Hematopoietic multipotent progenitor cell treated with erythropoietin and hydrocortisone succinate and interleukin-3 and kit ligand, for 6 days (in vitro differentiated cells): ENCODE data around the gene SYNC.
"Not testable (repeated sequence)": the region's sequence is repeated elsewhere in the genome, so short reads cannot be mapped to it uniquely, and the experiment has no call there.

Experiments used
- DNase-seq: peaks from one replicate; pipeline ENCODE4 v3.0.0-alpha.2; 2015

Gene SYNC

GRCh38 chr1:32724678-32725614, 22.4 kb upstream of the SYNC start:
- peak; percentile 97 for DNase-seq

GRCh38 chr1:32719681-32720275, 17.2 kb upstream of the SYNC start:
- DNase-seq, result no peak

DNA sequence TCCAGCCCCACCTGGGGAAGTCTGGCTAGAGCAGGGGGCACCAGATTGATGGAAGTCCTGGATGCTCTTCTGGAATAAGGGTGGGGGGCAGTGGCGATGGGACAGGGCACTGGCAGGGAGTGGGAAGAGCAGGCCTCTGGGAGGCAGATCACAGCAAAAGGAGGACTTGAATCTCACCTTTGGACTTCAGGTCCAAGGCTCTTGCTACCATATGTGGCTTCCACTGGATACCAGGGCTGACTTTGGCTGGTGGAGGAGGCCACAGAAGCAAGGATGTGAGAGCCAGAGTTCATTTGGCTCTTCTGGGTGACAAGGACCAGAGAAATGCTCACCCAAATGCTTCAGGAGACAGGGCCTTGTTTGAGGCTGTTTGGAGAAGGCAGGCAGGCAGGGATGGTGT, 16.0 kb upstream of the SYNC start:
- DNase-seq, result no peak

GRCh38 chr1:32718036-32718435, 15.5 kb upstream of the SYNC start:
- no peak for DNase-seq

DNA sequence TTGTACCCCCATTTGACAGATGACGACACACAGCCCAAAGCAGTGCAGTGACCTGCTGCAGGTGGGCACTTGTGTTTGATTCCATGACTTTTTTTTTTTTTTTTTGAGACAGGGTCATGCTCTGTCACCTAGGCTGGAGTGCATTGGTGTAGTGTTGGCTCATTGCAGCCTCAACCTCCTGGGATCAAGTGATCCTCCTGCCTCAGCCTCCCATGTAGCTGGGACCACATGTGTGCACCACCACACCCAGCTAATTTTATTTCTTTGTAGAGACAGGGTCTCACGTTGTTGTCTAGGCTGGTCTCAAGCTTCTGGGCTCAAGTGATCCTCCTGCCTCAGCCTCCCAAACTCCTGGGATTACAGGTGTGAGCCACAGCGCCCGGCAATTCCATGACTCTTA, 14.9 kb upstream of the SYNC start:
- DNase-seq, result no peak

DNA sequence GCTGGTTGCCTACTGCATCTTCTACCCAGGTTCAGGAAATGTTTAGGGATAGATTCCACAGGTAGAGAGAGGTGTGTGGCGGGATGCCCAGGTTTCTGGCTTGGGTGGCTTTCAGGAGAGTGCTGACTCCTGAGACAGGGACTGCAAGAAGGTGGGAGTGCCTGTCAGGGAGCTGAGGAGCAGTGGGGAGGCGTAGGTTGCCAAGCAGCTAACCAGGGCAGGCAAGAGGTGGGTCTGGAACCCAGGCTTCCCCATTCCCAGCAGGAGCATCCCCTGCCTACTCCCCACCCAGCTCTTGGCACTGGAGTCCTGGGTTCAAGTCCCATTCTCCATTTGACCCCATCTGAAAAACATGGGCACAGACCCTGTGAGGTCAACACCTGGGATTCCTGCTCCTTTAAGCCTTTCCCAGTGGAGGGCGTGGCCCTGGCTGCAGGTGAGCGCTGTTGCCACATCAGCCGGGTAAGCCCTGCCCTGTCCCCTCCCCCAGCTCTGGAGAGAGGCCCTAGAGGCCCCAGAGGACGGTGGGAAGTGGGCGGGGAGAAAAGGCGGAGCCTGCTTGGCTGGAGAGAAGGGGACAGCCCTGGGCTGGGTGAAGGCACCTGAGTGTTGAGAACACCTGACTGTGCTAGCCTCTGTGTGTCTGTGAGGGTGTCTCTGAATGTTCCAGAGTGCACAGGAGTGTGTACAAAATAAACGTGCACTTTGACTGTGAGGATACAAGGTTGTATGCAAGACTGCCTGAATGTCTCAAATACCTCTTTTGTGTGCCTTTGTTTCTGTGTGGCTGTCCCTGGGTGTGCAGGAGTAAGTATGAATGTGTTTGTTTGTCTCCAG, 14.0 kb upstream of the SYNC start:
- DNase-seq, result peak; percentile 86

DNA sequence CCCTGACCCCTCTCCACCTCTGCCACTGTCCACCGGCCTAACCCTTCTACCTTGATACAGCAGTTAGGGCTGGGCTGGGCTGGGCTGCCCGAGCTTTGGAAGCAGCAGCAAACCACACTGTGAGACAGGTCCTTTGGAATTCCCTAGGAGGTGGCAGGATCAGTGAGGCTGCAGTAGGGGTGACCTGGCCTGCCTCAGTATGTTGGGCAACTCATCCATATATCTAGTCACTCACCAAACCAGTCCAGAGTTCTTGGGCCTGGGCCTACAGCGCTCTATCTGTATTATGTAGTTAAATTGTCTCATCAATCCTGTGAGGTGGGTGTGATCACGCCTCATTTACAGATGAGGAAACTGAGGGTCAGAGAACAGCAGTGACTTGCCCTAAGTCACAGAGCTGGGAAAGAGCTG, 13.3 kb upstream of the SYNC start:
- no peak for DNase-seq

DNA sequence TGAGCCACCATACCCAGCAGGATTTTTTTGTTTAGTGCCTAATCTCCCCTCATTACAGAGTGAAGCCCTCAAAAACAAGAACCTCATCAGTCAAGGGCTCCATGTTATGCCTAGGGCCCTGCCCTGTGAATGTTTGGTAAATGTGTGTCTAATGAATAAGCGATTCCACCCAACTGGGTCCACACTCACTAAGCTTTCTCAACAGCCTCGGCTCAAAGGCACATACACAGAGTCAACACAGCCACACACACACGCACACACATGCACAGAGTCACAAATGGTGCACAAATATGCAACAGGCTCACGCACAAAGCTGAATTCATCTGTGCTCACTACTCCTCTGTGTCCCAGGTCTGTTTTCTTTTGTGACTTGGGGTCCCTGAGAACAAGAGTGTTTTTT, 11.7 kb upstream of the SYNC start:
- no peak for DNase-seq

DNA sequence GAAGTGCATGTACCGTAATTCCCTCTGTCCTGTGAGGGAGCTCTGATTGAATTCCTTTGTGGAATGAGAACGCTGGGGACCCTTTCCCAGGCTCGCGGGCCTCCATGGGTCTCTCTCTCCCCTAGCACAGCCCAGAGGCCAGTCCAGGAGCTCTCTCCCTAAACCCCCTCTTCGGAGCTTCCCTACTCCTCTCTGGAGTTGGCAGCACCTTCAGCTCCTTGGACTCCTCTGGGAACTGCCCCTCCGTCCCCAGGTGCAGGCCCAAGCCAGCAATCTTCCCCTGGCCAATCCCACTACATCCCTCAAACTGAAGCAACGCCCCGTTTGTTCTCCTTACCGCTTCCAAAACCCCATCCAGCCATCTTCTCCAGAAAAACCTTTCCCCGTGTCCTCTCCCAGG, 10.5 kb upstream of the SYNC start:
- DNase-seq, result no peak

DNA sequence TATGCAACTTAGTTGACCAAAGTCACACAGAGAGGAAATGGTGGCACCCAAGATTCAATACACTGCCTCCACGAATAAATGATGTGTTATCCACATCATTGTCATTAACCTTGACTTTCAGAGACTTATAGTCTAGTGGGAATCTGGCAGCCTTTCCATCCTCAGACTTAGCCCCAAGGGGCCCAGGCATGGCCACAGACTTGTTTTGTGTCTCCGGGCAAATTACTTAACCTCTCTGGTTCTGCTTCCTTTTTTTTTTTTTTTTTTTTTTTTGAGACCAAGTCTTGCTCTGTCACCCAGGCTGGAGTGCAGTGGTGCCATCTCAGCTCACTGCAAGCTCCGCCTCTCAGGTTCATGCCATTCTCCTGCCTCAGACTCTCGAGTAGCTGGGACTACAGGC, 8.7 kb upstream of the SYNC start:
- not testable (repeated sequence) for DNase-seq

DNA sequence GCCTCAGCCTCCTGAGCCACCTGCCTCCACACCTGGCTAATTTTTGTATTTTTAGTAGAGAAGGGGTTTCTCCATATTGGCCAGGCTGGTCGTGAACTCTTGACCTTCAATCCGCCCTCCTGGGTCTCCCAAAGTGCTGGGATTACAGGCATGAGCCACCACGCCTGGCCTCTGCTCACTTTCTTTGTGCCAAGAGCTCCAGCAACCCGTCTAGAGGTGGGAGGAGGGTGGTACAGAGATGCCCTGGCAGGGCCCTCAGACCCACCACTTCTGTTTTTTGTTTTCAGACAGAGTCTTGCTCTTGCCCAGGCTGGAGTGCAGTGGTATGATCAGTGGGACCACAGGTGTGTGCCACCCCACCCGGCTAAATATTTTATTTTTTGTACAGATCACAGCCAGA, 6.9 kb upstream of the SYNC start:
- no peak for DNase-seq

DNA sequence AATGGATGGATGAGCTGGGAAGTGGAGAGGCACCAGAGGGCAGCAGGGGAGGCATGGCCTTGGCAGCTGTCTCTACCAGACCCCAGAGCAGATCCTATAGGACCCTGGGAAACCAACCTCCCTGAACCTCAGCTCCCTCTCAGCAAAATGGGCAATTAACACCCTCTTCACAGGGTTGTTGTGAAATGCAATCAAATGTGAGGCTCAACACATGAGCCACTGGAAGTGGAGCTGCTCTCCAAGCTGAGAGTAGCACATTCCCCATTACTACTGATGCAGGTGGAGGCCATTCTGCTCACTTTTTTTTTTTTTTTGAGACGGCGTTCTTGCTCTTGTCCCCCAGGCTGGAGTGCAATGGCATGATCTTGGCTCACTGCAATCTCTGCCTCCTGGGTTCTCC, 6.5 kb upstream of the SYNC start:
- DNase-seq, result no peak

GRCh38 chr1:32706491-32706890, 3.9 kb upstream of the SYNC start:
- no peak for DNase-seq

DNA sequence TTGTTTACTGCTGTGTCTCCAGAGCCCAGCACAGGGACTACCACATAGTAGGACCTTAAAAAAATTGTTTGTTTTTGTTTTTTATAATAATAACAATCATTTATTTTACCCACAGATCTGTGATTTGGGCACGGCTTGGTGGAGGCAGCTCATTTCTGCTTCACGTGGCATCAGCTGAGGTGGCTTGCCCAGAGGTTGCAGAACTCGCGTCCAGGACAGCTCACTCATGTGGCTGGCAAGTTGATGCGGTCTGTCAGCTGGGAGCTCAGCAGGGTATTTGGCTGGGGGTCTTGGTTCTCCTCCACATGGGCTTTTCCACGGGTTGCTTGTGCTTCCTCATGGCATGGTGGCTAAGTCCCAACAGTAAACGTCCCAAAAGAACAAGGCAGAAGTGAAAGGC, 2.9 kb upstream of the SYNC start:
- DNase-seq, result no peak

DNA sequence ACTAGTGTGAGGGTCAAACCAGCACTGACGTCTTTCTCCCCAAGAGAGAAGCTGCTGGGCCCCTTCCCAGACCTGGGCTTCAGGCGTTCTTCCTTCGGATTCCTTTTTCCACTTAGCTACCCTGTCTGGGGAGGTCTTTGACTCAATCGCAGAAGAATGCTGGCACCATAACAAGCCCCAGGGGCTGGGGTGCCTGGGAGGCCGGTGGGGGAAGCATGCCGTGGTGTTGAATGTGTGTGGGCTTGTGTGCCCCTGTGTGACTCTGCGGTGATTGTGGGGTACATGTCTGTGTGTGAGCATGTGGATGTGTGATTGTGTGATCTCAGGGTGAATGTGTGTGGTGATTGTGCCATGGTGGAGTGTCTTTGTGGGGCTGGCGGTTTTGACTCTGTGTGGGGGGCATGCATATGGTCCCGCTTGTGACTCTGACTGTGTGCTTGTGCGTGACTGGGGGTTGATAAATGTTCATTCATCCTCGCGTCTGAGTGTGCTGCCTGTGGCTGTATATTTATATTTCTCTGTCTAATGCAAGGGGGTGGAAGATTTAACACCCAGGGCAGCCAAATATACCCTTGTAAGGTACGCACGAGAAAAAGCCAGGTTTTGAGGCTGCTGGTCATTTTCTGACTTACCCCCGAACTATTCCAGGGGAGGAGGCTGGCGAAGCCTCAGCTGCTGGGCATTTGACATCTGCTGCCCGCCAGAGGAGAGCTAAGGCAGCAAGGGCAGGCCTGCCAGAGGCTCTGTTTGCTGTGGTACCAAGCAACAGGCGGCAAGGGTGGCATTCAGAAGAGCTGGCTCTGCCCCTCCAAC, 1.1 kb upstream of the SYNC start:
- DNase-seq, result no peak

DNA sequence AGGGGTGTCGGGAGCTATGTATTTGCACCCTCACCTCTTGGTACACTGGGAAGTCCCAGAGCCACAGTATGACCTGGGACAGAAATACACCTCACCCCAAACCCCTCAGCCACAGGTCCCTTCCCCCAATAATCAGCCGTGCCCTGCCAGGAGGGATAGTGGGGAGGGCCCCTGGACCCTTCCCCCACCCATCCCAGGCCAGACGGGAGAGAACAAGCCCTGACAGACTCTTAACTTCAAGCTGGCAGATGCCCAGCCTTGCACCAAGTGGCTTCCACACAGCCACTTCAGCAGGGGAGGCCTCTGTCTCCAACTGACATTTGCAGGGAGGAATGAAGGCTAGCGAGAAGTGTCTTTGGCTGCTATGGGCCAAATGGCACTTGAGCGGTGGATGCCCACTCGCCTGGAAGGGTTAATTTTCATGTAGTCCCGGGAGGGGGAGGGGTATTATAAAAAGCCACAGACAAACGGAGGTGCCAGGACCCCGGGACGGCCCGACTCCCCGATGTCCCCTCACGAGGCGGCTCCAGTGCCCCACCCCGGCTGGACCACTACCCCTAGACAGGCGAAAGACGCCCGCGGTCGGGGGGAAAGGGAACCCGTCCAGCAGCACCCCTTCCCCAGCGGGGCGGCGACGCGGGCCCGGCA, 495 bp downstream of the SYNC start:
- DNase-seq, result peak; percentile 50

DNA sequence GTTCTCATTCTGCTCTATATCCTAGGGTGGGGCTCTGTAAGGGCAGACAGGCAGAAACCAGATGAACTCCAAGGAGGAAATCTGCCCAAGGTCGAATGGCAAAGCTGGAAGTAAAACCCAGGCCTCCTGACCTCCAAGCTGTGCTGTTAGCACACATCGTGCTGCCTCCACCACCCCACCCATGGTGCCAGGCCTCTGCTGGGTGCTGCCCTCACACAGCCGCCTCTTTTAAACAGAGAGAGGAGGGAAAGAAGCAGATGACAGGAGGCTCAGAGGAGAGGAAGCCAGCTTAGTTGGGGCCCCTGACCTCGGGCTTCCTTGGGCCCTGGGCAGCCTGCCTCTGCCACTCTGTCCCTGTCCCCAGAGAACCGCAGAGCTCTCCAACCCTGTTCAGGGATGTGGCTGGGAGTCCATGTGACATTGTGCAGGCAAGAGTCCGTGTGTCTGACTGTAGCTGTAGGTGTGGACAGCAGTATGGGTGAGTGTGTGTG, 1.1 kb downstream of the SYNC start:
- no peak for DNase-seq

DNA sequence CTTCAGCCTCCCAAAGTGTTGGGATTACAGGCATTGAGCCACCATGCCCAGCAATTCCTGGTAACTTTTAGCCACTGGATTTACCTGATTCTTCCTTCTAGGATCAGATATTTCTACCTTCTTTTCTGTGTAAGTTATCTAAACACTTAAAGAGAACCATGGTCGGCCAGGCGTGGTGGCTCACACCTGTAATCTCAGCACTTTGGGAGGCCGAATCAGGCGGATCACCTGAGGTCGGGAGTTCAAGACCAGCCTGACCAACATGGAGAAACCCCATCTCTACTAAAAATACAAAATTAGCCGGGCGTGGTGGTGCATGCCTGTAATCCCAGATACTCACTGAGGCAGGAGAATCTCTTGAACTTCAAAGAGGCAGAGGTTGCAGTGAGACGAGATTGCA, 5.6 kb downstream of the SYNC start:
- not testable (repeated sequence) for DNase-seq

- DNase-seq, result no peak
Measured at GRCh38 chr1:32696041-32696440, 6.5 kb downstream of the SYNC start.

GRCh38 chr1:32695098-32695904, 7.3 kb downstream of the SYNC start:
- DNase-seq, result peak; percentile 76
